ENCODE data around the gene NLRP10.
"Not testable (repeated sequence)": the region's sequence is repeated elsewhere in the genome, so short reads cannot be mapped to it uniquely, and the experiment has no call there.

The NLRP10 gene

GRCh38 chr11:7965386-7965785 is at the start of gene NLRP10:
TSS of gene NLRP10 (minus strand) at chr11:7965447. CDS start at chr11:7963495, 1,952 bp downstream.
- DNase-seq: no peak

- no peak for DNase-seq
These were observed 48.6 kb upstream of the NLRP10 start for GRCh38 chr11:8013833-8014232.

- DNase-seq: no peak
These were observed 46.8 kb upstream of the NLRP10 start for GRCh38 chr11:8011981-8012444.

- no peak for DNase-seq
These were observed 46.1 kb upstream of the NLRP10 start for GRCh38 chr11:8011371-8011770.

GRCh38 chr11:8009856-8010255 is 44.6 kb upstream of the NLRP10 start:
- DNase-seq: no peak

- no peak for DNase-seq
These were observed 43.0 kb upstream of the NLRP10 start for GRCh38 chr11:8008212-8008611.

GRCh38 chr11:8006349-8006977 is 41.2 kb upstream of the NLRP10 start:
- DNase-seq: peak; percentile 67

GRCh38 chr11:8005556-8005955 is 40.3 kb upstream of the NLRP10 start:
- no peak for DNase-seq

- no peak for DNase-seq
These were observed 38.8 kb upstream of the NLRP10 start for GRCh38 chr11:8004008-8004407.

GRCh38 chr11:8003187-8003586 is 37.9 kb upstream of the NLRP10 start:
- DNase-seq: no peak

GRCh38 chr11:8002676-8003075 is 37.4 kb upstream of the NLRP10 start:
- no peak for DNase-seq

- DNase-seq: no peak
These were observed 35.1 kb upstream of the NLRP10 start for GRCh38 chr11:8000390-8000789.

GRCh38 chr11:7999795-8000194 is 34.5 kb upstream of the NLRP10 start:
- no peak for DNase-seq

- no peak for DNase-seq
These were observed 29.5 kb upstream of the NLRP10 start for GRCh38 chr11:7994581-7995278.

GRCh38 chr11:7987560-7987883 is 22.3 kb upstream of the NLRP10 start:
- DNase-seq: not testable (repeated sequence)

- DNase-seq: peak; percentile 100
These were observed 21.7 kb upstream of the NLRP10 start, which contains the start of gene EIF3F for GRCh38 chr11:7986768-7987559. TSS of gene EIF3F (plus strand) at chr11:7987337. CDS start at chr11:7987353, 16 bp downstream.

GRCh38 chr11:7983832-7984590 is 18.8 kb upstream of the NLRP10 start:
- no peak for DNase-seq

- no peak for DNase-seq
These were observed 17.4 kb upstream of the NLRP10 start for GRCh38 chr11:7982582-7983119.

GRCh38 chr11:7981619-7982157 is 16.4 kb upstream of the NLRP10 start:
- DNase-seq: no peak

GRCh38 chr11:7977232-7977917 is 12.1 kb upstream of the NLRP10 start:
- no peak for DNase-seq

- no peak for DNase-seq
These were observed 9.4 kb upstream of the NLRP10 start for GRCh38 chr11:7974668-7975067.

- no peak for DNase-seq
These were observed 7.8 kb upstream of the NLRP10 start for GRCh38 chr11:7973011-7973410.

Measured in NCI-H2227 treated with DMSO at 0.1 percent for 48 hours (cell line).